Osteocyte (in vitro differentiated cells): Measurements from ENCODE around the gene TAGLN. TPM values are rescaled to one million over a fixed set of nuclear protein-coding genes. Genes with fewer than 3 reads are reported as not detected.
A peak's percentile ranks its signal among the peaks of the same experiment; 100 is the strongest.

Experiments used
- DNase-seq: peaks from one replicate; pipeline ENCODE4 v3.0.0; 2021; ENCODE audit warnings: mixed read lengths; ENCODE audit not compliant: unreplicated experiment; ENCODE audit errors: extremely low spot score
- H3K27ac Mint-ChIP-seq: one replicate; pipeline ENCODE4 v1.8.0; 2021; ENCODE audit warnings: mild to moderate bottlenecking, mixed read lengths; ENCODE audit not compliant: unreplicated experiment
- H3K27me3 Mint-ChIP-seq: one replicate; pipeline ENCODE4 v1.8.0; 2021; ENCODE audit warnings: mixed read lengths; ENCODE audit not compliant: unreplicated experiment
- H3K36me3 Mint-ChIP-seq: one replicate; pipeline ENCODE4 v1.8.0; 2021; ENCODE audit warnings: mixed read lengths; ENCODE audit not compliant: unreplicated experiment
- H3K4me1 Mint-ChIP-seq: one replicate; pipeline ENCODE4 v1.8.0; 2021; ENCODE audit warnings: mixed read lengths; ENCODE audit not compliant: unreplicated experiment
- H3K4me3 Mint-ChIP-seq: one replicate; pipeline ENCODE4 v1.8.0; 2021; ENCODE audit warnings: mild to moderate bottlenecking, moderate library complexity, mixed read lengths; ENCODE audit not compliant: unreplicated experiment
- H3K9me3 Mint-ChIP-seq: one replicate; pipeline ENCODE4 v1.8.0; 2021; ENCODE audit warnings: mixed read lengths; ENCODE audit not compliant: unreplicated experiment
- CTCF ChIP-seq: fragments of 200-600 bp; sonication (generic); IDR thresholded peaks from 2 replicates; pipeline ENCODE4 v1.5.0; 2021; ENCODE audit warnings: antibody characterized with exemption, mild to moderate bottlenecking, moderate library complexity
- total RNA-seq: library from RNA; stranded (reverse); gene quantifications from 2 replicates; pipeline ENCODE4 v1.2.1, GENCODE V29; 2021

The TAGLN gene
- total RNA-seq, 1 donor from 2014 or later, result 711 TPM

- Mint-ChIP-seq H3K4me1 (peaks cover 12% of the 10 kb centered on the region), H3K9me3 (no peaks in the 10 kb centered on the region), H3K27me3 (no peaks in the 10 kb centered on the region), H3K4me3 (no peak overlapping the region), H3K27ac (no peak overlapping the region), H3K36me3 (peaks cover 20% of the 10 kb centered on the region)
- DNase-seq, result no peak
- TF ChIP-seq CTCF, result no peak
Observed at GRCh38 chr11:117193130-117194020, 5.8 kb upstream of the TAGLN start.

GRCh38 chr11:117194267-117194666 is 4.9 kb upstream of the TAGLN start:
- no peak for DNase-seq
- H3K9me3 Mint-ChIP-seq, result no peaks in the 10 kb centered on the region
- no peak overlapping the region for H3K27ac Mint-ChIP-seq
- H3K36me3 Mint-ChIP-seq, result peaks cover 20% of the 10 kb centered on the region
- peaks cover 19% of the 10 kb centered on the region for H3K4me1 Mint-ChIP-seq
- no peaks in the 10 kb centered on the region for H3K27me3 Mint-ChIP-seq
- no peak overlapping the region for H3K4me3 Mint-ChIP-seq
- no peak for TF ChIP-seq CTCF

GRCh38 chr11:117195258-117195657 is 3.9 kb upstream of the TAGLN start:
- no peak overlapping the region for H3K27ac Mint-ChIP-seq
- no peak overlapping the region for H3K4me3 Mint-ChIP-seq
- H3K9me3 Mint-ChIP-seq, result no peaks in the 10 kb centered on the region
- peaks cover 29% of the 10 kb centered on the region for H3K4me1 Mint-ChIP-seq
- no peak for DNase-seq
- TF ChIP-seq CTCF, result no peak
- H3K27me3 Mint-ChIP-seq, result no peaks in the 10 kb centered on the region
- H3K36me3 Mint-ChIP-seq, result peaks cover 20% of the 10 kb centered on the region

- TF ChIP-seq CTCF, result no peak
- Mint-ChIP-seq H3K27ac (no peak overlapping the region), H3K36me3 (peaks cover 20% of the 10 kb centered on the region), H3K9me3 (no peaks in the 10 kb centered on the region), H3K4me1 (peaks cover 34% of the 10 kb centered on the region), H3K4me3 (no peak overlapping the region), H3K27me3 (no peaks in the 10 kb centered on the region)
- no peak for DNase-seq
Observed at GRCh38 chr11:117195761-117196160, 3.4 kb upstream of the TAGLN start.

- Mint-ChIP-seq H3K9me3 (no peaks in the 10 kb centered on the region), H3K27ac (peak overlapping the region; percentile 92), H3K4me3 (no peak overlapping the region), H3K4me1 (peaks cover 47% of the 10 kb centered on the region), H3K27me3 (no peaks in the 10 kb centered on the region), H3K36me3 (peaks cover 16% of the 10 kb centered on the region)
- DNase-seq, result no peak
- TF ChIP-seq CTCF, result no peak
Observed at GRCh38 chr11:117197006-117197405, 2.2 kb upstream of the TAGLN start.
